ELF-1 (cell line): ENCODE results near the gene WDR20.
A peak's percentile ranks its signal among the peaks of the same experiment; 100 is the strongest.
"Not testable (repeated sequence)": the region's sequence is repeated elsewhere in the genome, so short reads cannot be mapped to it uniquely, and the experiment has no call there.

ENCODE experiments used
- DNase-seq: peaks from one replicate; pipeline ENCODE4 v3.0.0-alpha.2; 2016; ENCODE audit warnings: low read depth, low spot score

WDR20 gene

DNA sequence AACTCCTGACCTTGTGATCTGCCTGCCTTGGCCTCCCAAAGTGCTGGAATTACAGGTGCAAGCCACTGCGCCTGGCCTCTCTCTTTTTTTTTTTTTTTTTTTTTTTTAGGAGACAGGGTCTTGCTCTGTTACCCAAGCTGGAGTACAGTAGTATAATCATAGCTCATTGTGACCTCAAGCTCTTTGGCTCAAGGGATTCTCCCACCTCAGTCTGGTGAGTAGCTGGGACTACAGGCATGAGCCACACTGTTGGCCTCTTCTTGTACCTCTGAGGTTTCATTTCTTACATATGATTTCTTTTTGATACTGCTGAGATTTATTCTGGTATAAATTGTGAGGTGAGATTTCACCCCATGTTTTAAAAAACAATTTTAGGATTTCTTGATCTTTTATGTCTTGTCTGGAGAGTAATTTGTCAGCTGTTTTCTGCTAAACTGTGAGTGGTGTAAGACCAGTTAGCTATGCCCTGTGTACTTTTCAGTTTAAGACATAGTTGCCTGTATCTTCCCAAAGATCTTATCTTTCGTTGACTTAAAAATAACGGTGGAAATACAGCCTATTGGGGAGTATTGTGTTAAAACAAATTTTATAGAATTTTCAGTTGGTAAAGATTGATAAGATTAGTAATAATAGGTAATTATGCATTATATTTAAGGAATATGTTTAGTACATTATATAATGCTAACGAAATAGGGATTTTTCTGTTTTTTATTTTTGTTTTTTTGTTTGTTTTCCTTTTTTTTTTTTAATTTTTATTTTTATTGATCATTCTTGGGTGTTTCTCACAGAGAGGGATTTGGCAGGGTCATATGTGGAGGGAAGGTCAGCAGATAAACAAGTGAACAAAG is 31.7 kb downstream of the WDR20 start:
- DNase-seq: peak; percentile 37

GRCh38 chr14:102172021-102172272 is 32.2 kb downstream of the WDR20 start:
- not testable (repeated sequence) for DNase-seq

DNA sequence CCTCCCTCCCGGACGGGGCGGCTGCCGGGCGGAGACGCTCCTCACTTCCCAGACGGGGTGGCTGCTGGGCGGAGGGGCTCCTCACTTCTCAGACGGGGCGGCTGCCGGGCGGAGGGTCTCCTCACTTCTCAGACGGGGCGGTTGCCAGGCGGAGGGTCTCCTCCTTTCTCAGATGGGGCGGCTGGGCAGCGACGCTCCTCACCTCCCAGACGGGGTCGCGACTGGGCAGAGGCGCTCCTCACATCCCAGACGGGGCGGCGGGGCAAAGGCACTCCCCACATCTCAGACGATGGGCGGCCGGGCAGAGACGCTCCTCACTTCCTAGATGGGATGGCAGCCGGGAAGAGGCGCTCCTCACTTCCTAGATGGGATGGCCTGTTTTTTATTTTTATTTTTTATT is 33.0 kb downstream of the WDR20 start:
- DNase-seq: not testable (repeated sequence)

GRCh38 chr14:102177161-102177560 is 37.5 kb downstream of the WDR20 start:
- DNase-seq: no peak

DNA sequence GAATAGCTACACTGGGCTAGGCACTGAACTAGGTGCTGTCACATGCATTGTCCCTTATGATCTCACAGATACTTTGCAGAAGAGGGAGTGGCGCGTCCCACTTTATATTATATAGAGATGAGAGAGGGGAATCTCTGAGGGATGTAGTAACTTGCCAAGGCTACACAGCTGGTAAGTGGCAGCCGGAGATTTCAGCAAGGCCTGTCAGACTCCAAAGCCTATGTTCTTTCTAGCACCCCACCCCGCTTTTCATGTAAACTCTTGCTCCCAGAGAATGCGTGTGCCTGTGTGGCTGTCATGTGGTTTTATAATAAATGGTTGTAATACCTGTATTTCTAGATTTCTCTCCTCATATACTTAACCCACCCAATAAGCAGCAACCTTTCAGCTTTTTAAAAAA is 39.1 kb downstream of the WDR20 start:
- no peak for DNase-seq

GRCh38 chr14:102180248-102180998 is 40.7 kb downstream of the WDR20 start:
- DNase-seq: no peak

- no peak for DNase-seq
Observed at GRCh38 chr14:102181187-102181586, 41.5 kb downstream of the WDR20 start.

DNA sequence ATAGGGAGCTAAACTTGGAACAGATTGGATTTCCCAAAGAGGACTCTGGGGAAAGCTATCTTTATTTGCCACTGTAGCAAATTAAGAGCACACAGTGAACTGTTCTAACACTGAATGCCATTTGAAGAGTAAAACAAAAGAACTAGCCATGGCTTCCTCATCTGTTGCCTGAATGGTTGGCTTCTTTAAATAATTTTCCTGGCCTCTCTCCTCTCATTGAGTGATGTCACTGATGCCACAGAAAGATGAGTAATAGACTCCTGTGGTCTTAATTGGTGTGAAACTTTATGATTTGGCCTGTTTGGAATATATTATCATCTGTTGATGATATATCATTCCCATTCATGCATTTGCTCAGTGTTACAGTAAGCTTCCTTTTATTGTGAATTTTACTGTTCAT is 42.5 kb downstream of the WDR20 start:
- DNase-seq: no peak

DNA sequence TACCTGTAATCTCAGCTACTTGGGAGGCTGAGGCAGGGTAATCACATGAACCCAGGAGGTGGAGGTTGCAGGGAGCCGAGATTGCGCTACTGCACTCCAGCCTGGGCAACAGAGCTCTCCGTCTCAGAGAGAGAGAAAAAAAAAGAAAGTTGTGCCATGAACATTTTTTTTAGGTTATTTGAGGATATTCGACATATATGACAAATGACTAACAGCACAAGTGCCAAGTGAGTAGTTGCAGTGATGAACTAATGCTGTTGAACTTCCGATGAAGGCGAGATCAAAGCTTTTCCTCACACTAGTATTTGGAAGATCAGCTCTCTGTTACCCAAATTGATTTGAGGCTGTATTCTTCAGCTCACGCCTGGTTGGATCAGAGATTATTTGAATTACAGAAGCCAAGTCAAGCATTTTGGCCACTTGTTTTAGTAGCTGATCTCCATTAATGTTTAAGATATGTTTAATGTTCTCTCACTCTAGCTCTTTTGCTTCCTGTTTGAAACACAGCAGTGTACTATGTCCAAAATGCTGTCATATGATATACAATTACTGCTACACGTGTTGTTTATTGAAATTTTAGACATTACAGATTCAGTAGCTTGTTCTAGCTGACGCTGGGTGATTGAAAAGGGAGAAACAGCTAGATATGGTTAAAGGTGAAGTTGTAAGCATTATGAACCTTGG is 43.4 kb downstream of the WDR20 start:
- DNase-seq: no peak

DNA sequence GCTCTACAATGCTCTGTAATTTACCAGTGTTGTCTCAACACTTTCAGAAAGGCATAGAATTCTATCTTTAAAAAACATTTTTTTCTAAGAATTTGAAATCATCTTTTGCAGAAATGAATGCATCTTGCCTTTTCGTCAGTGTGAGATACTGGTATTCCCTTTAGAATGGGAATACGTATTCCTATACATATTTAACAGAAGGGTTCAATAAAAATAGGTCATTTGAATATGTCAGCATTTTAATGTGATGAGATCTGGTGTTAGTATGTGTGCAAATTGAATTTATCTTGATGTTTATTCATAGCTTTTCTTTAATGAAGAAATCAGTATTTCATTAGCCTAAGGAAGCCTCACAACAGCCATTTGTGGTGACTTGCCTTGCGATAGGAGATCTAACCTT is 44.2 kb downstream of the WDR20 start:
- no peak for DNase-seq

- peak; percentile 80 for DNase-seq
Observed at GRCh38 chr14:102184316-102185035, 44.8 kb downstream of the WDR20 start.

GRCh38 chr14:102185360-102185759 is 45.7 kb downstream of the WDR20 start:
- DNase-seq: no peak

- no peak for DNase-seq
Observed at GRCh38 chr14:102187044-102187443, 47.3 kb downstream of the WDR20 start.

DNA sequence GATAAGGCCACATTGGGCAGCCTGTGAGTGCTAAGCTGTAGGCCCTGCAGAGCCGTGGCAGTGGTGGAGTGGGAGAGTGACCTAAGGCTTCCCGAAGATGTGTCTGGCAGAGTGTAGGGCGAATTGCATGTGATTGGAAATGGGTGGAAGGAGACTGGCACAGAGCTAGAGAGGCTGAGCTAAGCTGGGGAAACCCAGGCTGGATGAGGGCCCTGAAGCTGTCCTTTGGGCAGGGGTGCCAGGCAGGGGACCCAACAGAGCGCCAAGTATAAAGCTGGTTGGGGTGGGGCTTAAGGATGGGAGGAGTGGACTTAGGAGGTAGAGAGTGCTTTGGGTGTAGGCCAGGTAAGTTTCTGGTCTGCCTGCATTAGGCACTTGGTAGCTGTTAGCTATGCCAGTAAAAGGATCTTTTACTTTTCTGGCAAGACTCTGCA is 47.9 kb downstream of the WDR20 start:
- DNase-seq: no peak

DNA sequence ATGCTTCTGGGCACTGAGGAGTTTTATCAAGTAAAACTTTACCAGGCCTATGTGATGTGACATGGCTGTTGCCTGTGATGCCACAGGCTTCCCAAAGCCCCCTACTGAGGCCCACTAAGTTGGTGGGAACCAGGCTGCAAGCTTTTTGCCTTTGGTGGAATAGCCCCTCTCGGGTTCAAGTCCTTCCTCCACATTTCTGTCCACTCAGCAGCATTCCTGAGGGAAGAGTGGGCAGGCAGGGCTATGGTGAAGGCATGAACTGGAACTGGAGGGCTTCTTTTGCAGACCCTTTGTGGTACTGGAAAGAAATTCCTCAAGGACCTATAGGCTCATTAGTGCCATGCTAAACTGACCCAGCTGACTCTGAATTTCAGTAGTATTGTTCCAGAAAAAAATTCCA is 48.5 kb downstream of the WDR20 start:
- no peak for DNase-seq

DNA sequence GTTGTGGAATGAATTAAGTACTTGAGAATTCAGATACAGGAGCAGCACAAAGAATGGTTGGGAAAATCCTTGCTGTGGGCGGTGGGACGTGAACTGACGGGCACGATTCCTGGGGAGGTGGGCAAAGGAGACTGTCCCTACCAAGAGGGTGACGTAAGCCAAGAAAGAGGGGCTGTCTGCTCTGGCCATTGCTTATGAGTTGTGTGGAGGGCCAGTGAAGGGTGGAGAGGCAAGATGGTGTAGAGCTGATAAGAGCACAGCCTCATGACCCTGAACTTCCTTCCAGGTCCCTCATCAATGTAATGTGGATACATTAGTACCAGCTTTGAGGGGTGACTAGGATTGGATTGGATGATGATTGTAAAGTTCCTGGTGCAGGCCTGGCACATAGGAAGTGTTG is 50.2 kb downstream of the WDR20 start:
- no peak for DNase-seq

GRCh38 chr14:102192840-102193502 is 53.3 kb downstream of the WDR20 start:
- peak; percentile 39 for DNase-seq

- no peak for DNase-seq
Observed at GRCh38 chr14:102194856-102195255, 55.2 kb downstream of the WDR20 start.

GRCh38 chr14:102195446-102195845 is 55.7 kb downstream of the WDR20 start:
- DNase-seq: no peak

DNA sequence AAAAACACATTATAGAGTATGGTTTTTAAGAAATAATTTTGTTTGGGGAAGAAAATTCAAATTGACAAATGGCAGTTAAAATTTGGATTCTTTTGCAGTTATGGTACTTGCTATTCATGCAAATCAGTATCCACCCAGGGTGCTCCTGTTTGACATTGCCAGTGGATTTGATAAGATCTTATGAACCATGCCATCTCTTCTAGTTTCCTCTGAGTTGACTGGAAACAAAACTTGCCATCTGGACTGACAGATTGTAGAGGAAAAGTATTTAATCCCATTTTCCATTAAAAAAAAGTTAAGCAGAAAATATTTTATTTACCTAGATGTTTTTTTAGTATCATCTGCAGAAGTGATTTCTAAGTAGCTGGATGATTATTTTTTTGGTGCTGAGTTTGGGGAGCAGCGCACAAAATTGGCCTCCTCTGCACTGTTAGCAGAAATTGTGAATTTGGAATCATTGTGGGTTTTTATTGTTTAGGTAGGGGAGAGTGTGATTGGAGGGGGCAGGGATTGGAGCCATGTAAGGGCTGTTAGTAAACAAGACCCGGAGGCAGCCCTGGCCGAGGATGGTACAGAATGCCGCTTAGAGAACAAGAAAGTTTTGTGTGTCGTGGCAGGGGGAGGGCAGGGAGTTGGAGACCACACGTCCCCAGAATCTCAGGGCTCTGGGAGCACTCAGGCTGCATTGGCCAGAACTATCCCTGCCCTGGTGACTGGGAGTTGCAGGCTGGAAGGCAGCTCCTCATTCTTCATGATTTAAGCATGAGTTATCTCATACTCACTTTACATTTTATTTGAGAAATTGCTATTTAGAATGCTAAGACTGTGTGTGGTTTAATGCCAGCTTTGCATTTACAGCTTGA is 56.6 kb downstream of the WDR20 start:
- no peak for DNase-seq

DNA sequence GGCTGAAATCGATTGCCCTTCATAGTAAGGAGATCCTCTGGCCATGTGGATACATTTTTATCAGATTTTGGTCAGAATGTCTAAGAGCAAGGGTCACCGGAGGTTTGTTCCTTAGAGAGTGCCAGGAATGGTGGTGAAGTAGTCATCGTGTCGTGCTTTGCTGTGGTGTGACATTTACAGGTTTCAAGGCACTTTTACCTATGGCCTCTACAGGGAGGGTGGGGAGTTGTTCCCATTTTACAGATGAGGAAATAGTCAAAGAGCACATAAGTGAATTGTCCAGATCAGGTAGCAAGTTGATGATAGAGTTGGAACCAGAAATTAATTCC is 57.2 kb downstream of the WDR20 start:
- DNase-seq: no peak
